ENCODE measurements around the gene TRIM9.

The TRIM9 gene

DNA sequence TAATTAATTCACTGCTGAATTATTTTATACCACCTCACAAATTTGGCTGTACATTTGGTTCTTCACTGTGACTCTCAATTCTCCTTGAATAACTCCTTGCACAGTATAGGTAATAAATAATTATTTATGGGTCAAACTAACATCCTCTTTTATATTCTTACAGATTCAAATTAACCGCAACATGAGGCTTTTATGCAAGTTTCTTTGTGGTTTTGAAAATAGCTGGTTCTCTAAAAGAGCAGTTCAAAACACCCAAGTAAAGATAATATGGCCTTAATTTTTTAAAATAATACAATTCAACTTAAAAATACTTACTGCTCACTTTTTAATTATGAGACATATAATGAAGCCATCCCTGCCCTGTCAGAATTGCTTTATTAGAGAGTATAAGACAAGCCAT, 12.9 kb upstream of the TRIM9 start:
- ATAC-seq (replicated peaks) (no peak), DNase-seq (no peak)
- Mint-ChIP-seq H3K36me3 (peaks cover 0 to 7% of the 10 kb centered on the region in 2 donors), H3K27ac (no peak overlapping the region), H3K4me3 (no peak overlapping the region), H3K4me1 (peaks cover 0 to 2% of the 10 kb centered on the region in 2 donors), H3K27me3 (peaks cover 13 to 21% of the 10 kb centered on the region in 2 donors), H3K9me3 (peaks cover 2 to 4% of the 10 kb centered on the region in 2 donors)

GRCh38 chr14:51104467-51104866, 9.6 kb upstream of the TRIM9 start:
- peaks cover 0 to 1% of the 10 kb centered on the region in 2 donors for H3K36me3 Mint-ChIP-seq
- no peak for ATAC-seq (replicated peaks)
- DNase-seq = no peak
- peaks cover 0 to 2% of the 10 kb centered on the region in 2 donors for H3K4me1 Mint-ChIP-seq
- H3K27ac Mint-ChIP-seq = no peak overlapping the region
- peaks cover 18 to 34% of the 10 kb centered on the region in 2 donors for H3K27me3 Mint-ChIP-seq
- H3K4me3 Mint-ChIP-seq = no peak overlapping the region
- no peaks in the 10 kb centered on the region for H3K9me3 Mint-ChIP-seq

- Mint-ChIP-seq H3K36me3 (no peaks in the 10 kb centered on the region), H3K4me3 (no peak overlapping the region), H3K9me3 (no peaks in the 10 kb centered on the region), H3K27ac (no peak overlapping the region), H3K4me1 (peaks cover 18 to 32% of the 10 kb centered on the region in 2 donors), H3K27me3 (peaks cover 42 to 51% of the 10 kb centered on the region in 2 donors)
- no peak for ATAC-seq (replicated peaks)
- no peak for DNase-seq
These were observed 2.4 kb upstream of the TRIM9 start for GRCh38 chr14:51097287-51097686.

DNA sequence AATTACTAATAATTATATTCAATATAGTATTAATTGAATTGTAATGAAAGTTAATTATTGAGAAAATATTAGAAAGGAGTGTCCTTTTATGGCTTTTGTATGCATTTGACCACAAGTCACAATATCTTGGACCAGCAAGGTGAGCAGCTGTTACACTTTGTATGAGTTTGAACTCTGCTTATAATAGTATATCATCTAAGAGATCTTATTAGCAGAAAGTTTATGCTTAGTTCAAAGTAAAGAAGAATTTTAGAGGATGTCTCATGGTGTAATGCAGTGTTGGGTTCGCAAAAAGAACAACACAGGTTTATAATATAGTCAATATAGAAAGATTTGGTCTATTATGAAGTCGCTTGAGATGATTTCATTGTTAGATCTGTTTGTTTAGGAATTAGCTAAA, 2.0 kb upstream of the TRIM9 start:
- Mint-ChIP-seq H3K4me1 (peaks cover 18 to 32% of the 10 kb centered on the region in 2 donors), H3K36me3 (no peaks in the 10 kb centered on the region), H3K4me3 (no peak overlapping the region), H3K27me3 (peaks cover 43 to 52% of the 10 kb centered on the region in 2 donors), H3K9me3 (no peaks in the 10 kb centered on the region), H3K27ac (no peak overlapping the region)
- ATAC-seq (replicated peaks) (no peak), DNase-seq (no peak)

GRCh38 chr14:51095854-51096823, 1.2 kb upstream of the TRIM9 start:
- H3K27me3 Mint-ChIP-seq = peaks cover 43 to 47% of the 10 kb centered on the region in 2 donors
- no peaks in the 10 kb centered on the region for H3K36me3 Mint-ChIP-seq
- no peaks in the 10 kb centered on the region for H3K9me3 Mint-ChIP-seq
- ATAC-seq (replicated peaks) = no peak
- peak overlapping the region; percentile 9 for H3K27ac Mint-ChIP-seq
- H3K4me3 Mint-ChIP-seq = peak overlapping the region; percentile 88
- H3K4me1 Mint-ChIP-seq = peaks cover 18 to 32% of the 10 kb centered on the region in 2 donors
- no peak for DNase-seq

GRCh38 chr14:51094282-51094821, 553 bp downstream of the TRIM9 start:
- ATAC-seq (replicated peaks) = peak; percentile 0 to 11
- Mint-ChIP-seq H3K9me3 (no peaks in the 10 kb centered on the region), H3K27me3 (peaks cover 29 to 32% of the 10 kb centered on the region in 2 donors), H3K4me1 (peaks cover 18 to 32% of the 10 kb centered on the region in 2 donors), H3K27ac (peak overlapping the region; percentile 69), H3K4me3 (peak overlapping the region; percentile 88), H3K36me3 (no peaks in the 10 kb centered on the region)
- peak; percentile 4 for DNase-seq

DNA sequence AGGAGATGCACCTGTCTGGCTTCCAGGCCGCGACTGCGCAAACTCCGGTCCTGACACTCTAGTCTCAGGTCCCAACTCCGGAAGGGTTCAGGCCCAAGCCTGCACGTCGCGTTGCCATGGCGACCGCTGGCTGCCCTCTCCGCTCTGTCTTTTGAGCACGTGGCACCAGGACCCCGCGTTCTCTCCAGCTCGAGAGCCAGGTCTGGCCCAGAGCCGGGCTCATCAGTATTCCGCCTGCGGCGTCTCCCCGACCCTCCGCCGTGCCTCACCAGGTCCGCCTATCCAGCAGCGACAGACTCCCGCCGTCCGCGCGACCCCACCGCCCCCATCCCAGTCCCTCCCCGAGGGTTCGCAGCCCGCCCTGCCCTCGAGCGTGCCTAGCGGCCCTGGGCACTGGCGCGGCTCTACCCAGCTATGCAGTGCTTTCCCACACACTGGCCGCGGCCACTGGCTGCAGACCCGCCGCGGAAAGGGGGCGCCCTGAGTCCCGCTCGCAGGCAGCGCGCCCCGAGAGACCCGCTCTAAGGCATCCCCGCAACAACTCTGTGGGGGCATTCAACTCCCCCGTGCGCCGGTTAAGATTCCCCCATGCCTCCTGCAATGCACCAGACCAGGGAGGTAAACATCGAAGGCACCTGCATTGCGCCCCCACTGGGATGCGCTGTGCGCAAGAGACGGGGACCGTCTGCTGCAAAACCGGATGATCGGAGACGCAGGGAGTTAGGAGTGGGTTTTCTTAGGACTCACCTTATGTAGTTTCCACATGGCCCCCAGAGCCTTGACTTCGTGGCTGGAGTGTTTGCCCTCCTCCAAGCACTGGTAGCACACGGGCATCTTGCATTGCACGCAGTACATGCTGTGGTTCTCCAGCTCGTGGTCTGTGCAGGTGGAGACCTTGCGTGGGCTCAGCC, 1.3 kb downstream of the TRIM9 start:
- Mint-ChIP-seq H3K9me3 (no peaks in the 10 kb centered on the region), H3K4me1 (peaks cover 18 to 32% of the 10 kb centered on the region in 2 donors), H3K4me3 (peak overlapping the region; percentile 88), H3K36me3 (no peaks in the 10 kb centered on the region), H3K27me3 (peaks cover 24 to 27% of the 10 kb centered on the region in 2 donors), H3K27ac (peak overlapping the region; percentile 17)
- DNase-seq (peak; percentile 33), ATAC-seq (replicated peaks) (peak; percentile 15 to 46)

DNA sequence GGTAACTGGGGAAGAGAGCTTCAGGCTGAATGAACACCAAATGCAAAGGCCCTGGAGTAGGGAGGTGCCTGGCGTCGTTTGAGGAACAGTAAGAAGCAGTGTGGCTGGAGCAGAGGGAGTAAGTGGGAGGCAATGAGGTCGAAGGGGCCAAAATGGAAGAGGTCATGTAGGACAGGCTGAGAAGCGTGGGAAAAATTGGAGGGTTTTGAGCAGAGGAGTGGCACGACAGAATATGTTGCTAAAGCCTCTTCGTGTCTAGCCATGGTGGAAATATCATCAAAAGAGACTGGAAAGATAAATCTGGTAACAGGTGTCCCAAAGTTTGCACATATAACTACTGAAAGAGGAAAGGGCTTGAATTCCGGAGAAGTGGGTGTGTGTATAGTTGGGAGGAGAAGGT, 1.9 kb downstream of the TRIM9 start:
- H3K27me3 Mint-ChIP-seq = peaks cover 24 to 27% of the 10 kb centered on the region in 2 donors
- H3K27ac Mint-ChIP-seq = no peak overlapping the region
- DNase-seq (no peak), ATAC-seq (replicated peaks) (no peak)
- no peaks in the 10 kb centered on the region for H3K9me3 Mint-ChIP-seq
- H3K4me1 Mint-ChIP-seq = peaks cover 18 to 32% of the 10 kb centered on the region in 2 donors
- H3K4me3 Mint-ChIP-seq = peak overlapping the region; percentile 29 to 36
- H3K36me3 Mint-ChIP-seq = no peaks in the 10 kb centered on the region

DNA sequence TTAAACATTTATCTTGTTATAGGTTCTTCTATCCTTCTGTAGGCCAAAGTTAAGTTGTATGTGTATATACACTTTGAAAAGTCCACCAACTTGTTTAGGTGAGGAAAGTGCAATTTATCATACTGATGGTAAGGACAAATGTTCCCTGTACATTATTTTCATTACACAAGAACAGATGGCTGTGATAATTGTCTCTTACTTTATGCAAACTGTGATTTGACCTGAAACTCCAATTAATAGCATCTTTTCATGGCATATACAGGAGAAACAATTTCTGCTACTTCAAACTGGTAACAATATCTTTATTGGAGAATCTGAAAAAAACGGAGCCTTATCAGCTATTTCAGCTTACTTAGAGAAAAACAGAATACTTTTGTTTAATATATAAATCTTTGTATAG, 5.6 kb downstream of the TRIM9 start:
- no peak overlapping the region for H3K27ac Mint-ChIP-seq
- no peak overlapping the region for H3K4me3 Mint-ChIP-seq
- no peaks in the 10 kb centered on the region for H3K9me3 Mint-ChIP-seq
- peaks cover 15 to 20% of the 10 kb centered on the region in 2 donors for H3K27me3 Mint-ChIP-seq
- peaks cover 0 to 2% of the 10 kb centered on the region in 2 donors for H3K36me3 Mint-ChIP-seq
- DNase-seq = no peak
- peaks cover 9 to 15% of the 10 kb centered on the region in 2 donors for H3K4me1 Mint-ChIP-seq
- ATAC-seq (replicated peaks) = no peak

GRCh38 chr14:51087031-51087441, 7.9 kb downstream of the TRIM9 start:
- peak; percentile 16 to 55 for ATAC-seq (replicated peaks)
- H3K27ac Mint-ChIP-seq = no peak overlapping the region
- no peak overlapping the region for H3K4me3 Mint-ChIP-seq
- H3K36me3 Mint-ChIP-seq = peaks cover 0 to 2% of the 10 kb centered on the region in 2 donors
- DNase-seq = no peak
- no peaks in the 10 kb centered on the region for H3K9me3 Mint-ChIP-seq
- H3K27me3 Mint-ChIP-seq = no peaks in the 10 kb centered on the region
- H3K4me1 Mint-ChIP-seq = peaks cover 0 to 2% of the 10 kb centered on the region in 2 donors

GRCh38 chr14:51086044-51086443, 8.9 kb downstream of the TRIM9 start:
- Mint-ChIP-seq H3K27ac (no peak overlapping the region), H3K4me3 (no peak overlapping the region), H3K4me1 (peaks cover 0 to 2% of the 10 kb centered on the region in 2 donors), H3K9me3 (no peaks in the 10 kb centered on the region), H3K36me3 (peaks cover 0 to 2% of the 10 kb centered on the region in 2 donors), H3K27me3 (peaks cover 0 to 4% of the 10 kb centered on the region in 2 donors)
- DNase-seq (no peak), ATAC-seq (replicated peaks) (no peak)

- Mint-ChIP-seq H3K27me3 (peaks cover 0 to 4% of the 10 kb centered on the region in 2 donors), H3K4me3 (no peak overlapping the region), H3K9me3 (no peaks in the 10 kb centered on the region), H3K27ac (no peak overlapping the region), H3K4me1 (peaks cover 0 to 2% of the 10 kb centered on the region in 2 donors), H3K36me3 (peaks cover 0 to 2% of the 10 kb centered on the region in 2 donors)
- no peak for DNase-seq
- no peak for ATAC-seq (replicated peaks)
These were observed 9.9 kb downstream of the TRIM9 start for GRCh38 chr14:51084962-51085361.

DNA sequence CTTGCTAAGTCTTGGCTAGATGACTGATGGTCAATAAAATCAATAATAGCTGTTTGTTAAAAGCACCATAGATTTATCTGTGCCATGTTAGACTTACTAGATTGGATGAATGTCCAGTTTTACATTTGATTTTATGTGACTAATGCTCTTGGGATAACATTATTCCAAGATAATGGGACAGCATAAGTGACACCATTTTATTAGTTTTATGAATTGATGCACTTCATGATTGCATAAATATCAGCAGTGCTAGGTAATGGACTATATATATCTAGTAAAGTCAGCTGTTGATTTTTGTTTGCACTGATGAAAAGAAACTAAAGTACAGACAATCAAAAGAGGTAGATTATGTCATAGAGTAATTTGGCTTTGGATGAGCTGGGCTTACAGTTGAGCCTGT, 10.4 kb downstream of the TRIM9 start:
- ATAC-seq (replicated peaks) (no peak), DNase-seq (no peak)
- peaks cover 0 to 2% of the 10 kb centered on the region in 2 donors for H3K4me1 Mint-ChIP-seq
- peaks cover 0 to 7% of the 10 kb centered on the region in 2 donors for H3K27me3 Mint-ChIP-seq
- peaks cover 0 to 2% of the 10 kb centered on the region in 2 donors for H3K36me3 Mint-ChIP-seq
- no peak overlapping the region for H3K4me3 Mint-ChIP-seq
- no peak overlapping the region for H3K27ac Mint-ChIP-seq
- H3K9me3 Mint-ChIP-seq = no peaks in the 10 kb centered on the region

DNA sequence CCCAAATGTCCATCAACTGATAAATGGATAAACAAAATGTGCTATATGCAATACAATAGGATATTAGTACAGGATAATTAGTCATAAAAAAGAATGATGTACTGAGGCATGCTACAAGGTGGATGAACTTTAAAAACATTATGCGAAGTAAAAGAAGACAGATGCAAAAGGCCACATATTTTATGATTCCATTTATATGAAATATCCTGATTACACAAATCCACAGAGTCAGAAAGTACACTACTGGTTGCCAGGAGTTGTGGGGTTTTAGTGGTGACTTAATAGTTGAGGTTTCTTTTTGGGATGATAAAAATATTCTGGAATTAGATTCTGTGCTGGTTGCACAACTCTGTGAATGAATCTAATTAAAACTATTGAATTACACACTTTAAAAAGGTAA, 12.6 kb downstream of the TRIM9 start:
- no peak overlapping the region for H3K4me3 Mint-ChIP-seq
- ATAC-seq (replicated peaks) = no peak

More for the DNA sequence above, 12.6 kb downstream of the TRIM9 start:
- no peak for DNase-seq
- H3K4me1 Mint-ChIP-seq = peaks cover 0 to 2% of the 10 kb centered on the region in 2 donors
- H3K27me3 Mint-ChIP-seq = peaks cover 0 to 8% of the 10 kb centered on the region in 2 donors
- no peaks in the 10 kb centered on the region for H3K9me3 Mint-ChIP-seq
- peaks cover 0 to 2% of the 10 kb centered on the region in 2 donors for H3K36me3 Mint-ChIP-seq
- H3K27ac Mint-ChIP-seq = no peak overlapping the region
